DMS79 treated with DMSO at 0.1 percent for 48 hours (cell line): ENCODE data around the gene CMTM7.
"Not testable (repeated sequence)": the region's sequence is repeated elsewhere in the genome, so short reads cannot be mapped to it uniquely, and the experiment has no call there.

ENCODE experiments used
- DNase-seq: peaks from one replicate; lab custom pipeline; 2025; lab: John Stamatoyannopoulos, UW

The CMTM7 gene

DNA sequence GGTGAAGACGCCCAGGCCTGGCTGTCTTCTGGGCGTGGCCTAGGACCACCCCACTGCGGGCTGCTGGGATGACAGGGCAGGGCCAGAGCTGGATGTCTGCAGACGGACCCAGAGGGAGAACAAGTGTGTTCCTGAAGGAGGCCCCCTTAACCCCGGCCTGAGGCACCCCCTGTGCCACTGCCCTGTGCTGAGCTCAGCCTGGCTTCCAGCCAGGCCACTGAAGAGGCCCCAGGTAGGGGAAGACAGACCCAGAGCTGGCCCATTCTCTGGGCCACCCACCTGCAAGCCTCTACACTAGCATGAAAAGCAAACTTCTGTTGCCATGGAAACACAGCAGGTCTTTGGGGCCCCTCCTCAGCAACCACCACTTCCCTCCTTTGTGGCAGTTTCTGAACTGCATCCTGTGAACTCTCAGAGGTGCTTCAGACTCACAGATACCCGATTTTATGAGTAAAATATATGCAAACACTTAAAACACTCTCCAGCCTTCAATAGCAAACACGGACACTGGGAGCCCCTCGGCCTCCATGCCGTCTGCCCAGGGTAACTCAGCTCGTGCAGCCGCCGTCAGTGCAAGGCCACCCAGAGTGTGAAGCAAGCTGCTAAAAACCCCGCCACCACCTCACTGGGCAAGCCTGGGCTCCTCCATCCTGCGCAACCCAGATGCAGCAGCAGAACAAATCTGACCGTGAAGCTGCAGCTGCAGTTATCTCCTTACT is 68.5 kb downstream of the CMTM7 start:
- DNase-seq: peak; percentile 51

GRCh38 chr3:32460817-32461496 is 69.3 kb downstream of the CMTM7 start:
- DNase-seq: not testable (repeated sequence)

DNA sequence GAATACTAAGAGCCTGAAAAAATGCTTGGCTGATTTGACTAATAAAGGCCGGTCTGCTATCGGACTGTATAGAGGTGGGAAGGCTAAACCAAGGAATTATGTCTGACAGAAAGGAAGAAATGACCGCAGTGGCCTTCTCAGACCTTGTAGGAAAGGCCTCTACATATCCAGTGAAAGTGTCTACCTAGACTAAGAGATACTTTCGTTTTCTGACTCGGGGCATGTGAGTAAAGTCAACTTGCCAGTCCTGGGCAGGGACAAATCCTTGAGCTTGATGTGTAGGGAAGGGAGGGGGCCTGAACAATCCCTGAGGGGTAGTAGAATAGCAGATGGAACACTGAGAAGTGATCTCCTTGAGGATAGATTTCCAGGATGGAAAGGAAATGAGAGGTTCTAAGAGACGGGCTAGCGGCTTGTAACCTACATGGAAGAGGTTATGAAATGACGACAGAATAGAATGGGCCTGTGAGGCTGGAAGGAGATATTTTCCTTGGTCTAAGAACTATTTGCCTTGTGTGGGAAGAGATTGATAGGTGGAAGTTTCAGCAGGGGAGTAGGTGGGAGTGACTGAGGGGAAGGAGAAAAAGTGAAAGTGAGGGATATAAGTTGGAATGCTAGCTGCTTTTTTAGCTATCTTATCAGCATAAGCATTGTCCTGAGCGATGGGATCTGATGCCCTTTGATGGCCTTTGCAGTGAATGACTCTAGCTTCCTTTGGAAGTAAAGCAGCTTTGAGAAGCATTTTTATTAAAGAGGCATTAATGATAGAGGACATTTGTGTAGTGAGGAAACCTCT is 70.7 kb downstream of the CMTM7 start:
- not testable (repeated sequence) for DNase-seq

- not testable (repeated sequence) for DNase-seq
Measured at GRCh38 chr3:32463415-32463814, 71.8 kb downstream of the CMTM7 start.

DNA sequence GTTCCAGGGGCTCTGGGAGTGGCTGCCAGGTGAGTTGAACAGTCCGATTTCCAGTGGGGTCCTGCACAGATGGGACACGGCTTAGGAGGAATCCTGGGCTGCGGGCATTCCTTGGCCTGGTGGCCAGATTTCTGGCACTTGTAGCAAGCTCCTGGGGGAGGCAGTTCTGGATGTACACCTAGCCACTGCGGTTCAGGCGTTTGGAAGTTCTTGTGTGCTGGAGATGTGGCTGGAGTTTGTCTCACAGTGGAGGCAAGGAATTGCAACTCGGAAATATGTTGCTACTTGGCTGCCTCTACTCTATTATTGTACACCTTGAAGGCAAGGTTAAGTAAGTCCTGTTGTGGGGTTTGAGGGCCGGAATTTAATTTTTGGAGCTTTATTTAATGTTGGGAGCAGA is 73.1 kb downstream of the CMTM7 start:
- not testable (repeated sequence) for DNase-seq

DNA sequence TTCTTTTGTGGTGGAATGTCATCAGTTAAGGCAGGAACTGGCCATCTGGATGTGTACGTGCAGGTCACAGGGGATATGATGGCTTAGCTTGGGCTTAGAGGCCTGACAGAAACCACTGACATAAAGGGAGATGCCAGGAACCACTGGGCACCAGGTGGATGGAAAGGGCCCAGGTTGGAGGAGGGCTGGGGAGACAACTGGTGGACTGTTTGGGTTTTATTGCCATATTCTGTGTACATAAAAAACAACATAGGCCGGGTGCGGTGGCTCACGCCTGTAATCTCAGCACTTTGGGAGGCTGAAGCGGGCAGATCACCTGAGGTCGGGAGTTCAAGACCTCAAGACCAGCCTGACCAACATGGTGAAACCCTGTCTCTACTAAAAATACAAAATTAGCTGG is 75.2 kb downstream of the CMTM7 start:
- DNase-seq: not testable (repeated sequence)

DNA sequence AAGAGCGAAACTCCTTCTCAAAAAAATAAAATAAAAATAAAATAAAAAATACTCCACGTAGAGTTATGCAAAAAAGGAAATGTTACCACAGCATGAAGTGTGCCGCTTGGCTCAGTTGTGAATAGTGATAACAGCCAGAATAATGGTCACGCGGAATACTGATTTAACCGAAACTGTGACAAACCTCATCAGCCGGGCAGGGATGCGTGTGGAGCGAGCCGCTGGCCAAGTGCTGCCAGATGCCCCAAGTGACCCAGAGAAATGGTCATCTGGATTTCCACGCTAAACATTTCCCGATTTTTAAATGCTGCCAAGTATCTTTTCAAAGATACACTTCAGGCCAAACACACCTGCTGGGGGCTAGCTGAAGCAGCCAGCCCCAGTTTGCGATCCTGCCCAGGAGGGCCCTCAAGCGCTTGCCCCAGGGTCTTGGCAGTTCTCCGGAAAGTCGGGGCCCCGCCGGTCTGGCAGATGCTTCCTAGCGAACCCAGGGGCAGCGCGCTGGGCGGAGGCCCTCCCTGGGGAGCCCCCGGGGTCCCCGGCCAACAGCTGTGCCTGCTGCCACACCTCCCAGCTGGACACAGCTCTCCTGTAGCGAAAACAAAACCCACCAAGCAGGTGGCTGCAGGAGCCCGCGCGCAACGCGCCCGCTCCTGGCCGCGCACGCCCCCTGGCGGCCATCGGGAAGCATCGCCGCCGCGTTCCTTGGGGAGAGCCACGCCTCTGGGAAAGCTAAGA is 75.8 kb downstream of the CMTM7 start:
- DNase-seq: peak; percentile 52

DNA sequence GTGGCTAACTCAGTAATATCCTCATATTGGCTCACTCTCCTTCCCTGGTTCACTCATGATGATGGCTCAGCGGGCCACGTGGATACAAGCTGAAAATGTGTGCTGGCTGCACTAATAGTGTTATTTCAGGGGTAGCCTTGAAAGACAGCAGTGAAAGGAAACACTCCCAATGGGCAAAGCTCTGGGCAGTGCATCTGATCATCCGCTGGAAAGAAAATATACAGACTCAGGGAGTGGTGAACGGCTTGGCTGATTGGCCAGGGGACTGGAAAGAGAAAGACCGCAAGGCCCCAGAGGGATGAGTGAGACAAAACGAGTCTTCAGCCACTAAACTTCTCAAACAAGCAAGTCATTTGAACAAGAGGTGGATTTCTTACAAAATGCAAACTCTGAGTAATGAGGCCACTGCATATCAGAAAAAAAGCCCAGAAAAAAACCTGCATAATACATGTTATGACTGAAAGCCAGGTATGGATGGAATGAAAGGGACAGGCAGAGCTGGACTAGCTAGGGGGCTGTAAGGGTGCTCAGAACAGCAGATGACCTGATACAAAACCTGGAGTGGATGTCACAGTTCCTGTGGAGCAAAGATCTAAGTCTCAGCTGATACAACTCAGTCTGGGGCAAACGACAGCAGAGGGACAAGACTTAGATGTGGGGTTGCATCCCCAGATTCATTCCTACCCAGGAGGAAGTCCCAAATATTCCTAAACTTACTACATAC is 77.7 kb downstream of the CMTM7 start:
- no peak for DNase-seq

DNA sequence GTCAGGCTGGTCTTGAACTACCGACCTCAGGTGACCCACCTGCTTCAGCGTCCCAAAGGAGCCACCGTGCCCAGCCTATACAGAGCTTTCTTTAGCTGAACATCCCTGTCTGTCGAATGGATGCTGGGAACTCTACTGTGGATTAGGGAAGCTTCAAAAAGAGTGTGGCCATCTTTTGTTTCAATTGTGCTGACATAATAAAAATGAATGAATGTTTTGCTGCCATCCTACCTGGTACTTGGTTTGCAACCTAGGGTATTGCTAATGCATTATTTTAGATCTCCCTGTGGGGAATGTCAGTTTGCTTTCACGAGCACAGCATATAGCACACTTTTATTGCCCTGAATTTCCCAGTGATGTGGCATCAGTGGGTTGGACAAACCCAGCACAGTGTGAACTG is 78.7 kb downstream of the CMTM7 start:
- no peak for DNase-seq

DNA sequence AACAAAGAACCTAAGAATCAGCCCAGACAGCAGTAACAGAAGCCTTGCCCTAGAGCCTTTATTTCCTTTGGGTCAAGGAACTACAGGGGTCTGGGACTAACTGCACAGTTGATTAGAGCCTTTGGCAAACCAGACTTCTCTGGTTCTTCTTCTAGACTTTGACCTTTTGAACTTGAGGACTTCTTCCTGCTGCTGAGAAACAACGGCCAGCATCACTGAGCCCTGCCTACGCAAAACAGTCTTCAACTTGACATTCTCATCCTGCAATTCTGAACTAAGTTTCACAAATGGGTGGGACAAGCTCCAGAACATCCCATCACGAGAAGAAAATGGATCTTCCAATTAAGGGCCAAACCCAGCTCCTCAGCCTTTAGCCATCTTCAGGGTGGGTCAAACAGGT is 79.6 kb downstream of the CMTM7 start:
- DNase-seq: no peak

- DNase-seq: not testable (repeated sequence)
Measured at GRCh38 chr3:32472151-32472550, 80.5 kb downstream of the CMTM7 start.

GRCh38 chr3:32474201-32474600 is 82.5 kb downstream of the CMTM7 start:
- no peak for DNase-seq

GRCh38 chr3:32480604-32481003 is 89.0 kb downstream of the CMTM7 start:
- no peak for DNase-seq

DNA sequence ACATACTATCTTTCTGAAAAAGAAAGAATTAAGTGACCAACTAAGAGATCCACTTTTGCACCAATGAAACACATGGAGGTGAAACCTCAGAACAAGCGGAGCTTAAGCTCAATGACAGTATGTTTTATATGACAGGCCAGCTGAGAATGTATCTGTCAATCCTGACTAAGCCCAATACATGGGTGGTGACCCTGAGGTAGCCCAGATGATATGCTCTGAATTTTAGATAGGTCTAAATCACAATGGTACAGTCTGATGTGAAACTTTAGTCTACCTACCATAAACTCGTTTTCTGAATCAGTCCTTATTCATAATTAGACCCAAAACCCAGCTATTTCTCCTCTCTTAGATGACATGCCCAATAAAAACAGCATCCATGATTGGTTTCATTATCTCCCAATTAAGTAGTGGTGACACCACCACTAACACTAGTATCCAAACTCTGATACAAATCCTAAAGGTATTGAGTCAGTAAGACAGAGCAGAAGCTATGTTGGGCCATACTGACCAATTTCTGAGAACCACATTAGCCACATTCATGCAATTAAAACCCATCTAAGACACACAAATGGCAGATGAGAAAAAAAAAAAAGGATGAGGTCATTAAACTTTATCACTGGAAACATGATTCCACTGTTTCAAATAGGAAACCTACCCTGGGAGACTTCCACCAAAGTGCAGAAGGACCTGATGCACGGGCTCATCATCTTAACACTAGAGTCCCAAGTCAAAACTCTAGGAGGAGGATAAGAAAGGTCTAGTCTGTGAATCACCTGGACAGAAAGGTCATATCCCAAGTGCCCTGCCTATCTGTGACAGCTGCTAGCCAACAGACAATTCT is 90.4 kb downstream of the CMTM7 start:
- no peak for DNase-seq

GRCh38 chr3:32482693-32483092 is 91.0 kb downstream of the CMTM7 start:
- DNase-seq: no peak

GRCh38 chr3:32483772-32484171 is 92.1 kb downstream of the CMTM7 start:
- DNase-seq: no peak

DNA sequence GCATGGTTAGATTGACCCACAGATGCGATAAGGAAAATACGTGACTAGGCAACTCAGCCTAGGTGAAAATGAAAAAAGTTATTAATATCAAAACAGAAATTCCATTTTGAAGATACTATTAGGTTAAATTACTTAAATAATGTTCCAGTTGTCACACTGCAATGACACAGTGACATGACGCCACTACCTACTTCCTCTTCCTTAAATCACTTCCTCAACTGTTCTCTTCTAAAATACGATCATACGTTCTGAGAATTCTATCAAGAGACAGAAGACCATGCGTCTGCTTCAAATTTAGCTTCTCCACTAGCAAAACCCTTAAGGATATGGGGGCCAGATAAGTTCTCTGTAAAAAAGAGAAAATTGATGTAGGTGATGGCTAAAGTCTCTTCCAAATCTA is 92.8 kb downstream of the CMTM7 start:
- DNase-seq: no peak

DNA sequence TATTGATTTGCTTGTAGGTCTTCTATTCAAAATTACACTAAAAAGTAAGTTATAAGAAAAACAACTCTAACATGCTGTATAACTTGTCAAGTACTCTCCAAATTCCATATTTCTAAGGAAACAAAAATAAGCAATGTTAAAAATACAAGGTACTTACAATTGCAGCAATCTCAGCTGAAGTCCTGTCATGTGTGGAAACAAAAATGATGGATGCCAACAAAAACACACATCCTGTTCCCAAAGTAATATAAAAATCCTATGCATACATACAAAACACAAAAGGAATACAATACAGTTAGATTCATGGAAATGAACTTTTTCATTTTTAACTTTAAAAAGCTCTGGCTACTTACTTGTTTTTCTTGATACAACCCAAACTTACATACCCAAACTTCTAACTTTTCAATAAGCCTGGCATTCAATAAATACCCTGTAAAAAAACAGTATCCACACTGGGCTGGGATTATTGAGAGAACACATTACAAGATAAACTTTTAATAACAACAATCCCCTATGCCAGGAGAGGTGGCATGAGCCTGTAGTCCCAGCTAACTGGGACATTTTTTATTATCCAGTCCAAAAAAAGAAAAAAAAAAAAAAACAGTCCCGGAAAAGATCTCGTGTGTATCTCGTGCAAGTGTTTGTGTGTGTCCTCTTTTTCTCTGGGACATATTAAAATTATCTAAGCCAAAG is 96.3 kb downstream of the CMTM7 start:
- DNase-seq: no peak

GRCh38 chr3:32488474-32489008 is 96.9 kb downstream of the CMTM7 start:
- no peak for DNase-seq
